Body of pancreas (tissue), 4 donors: Measurements from ENCODE around the gene AQP2. TPM values are rescaled to one million over a fixed set of nuclear protein-coding genes. Genes with fewer than 3 reads are reported as not detected.
A peak's percentile ranks its signal among the peaks of the same experiment; 100 is the strongest.

Experiments used
- ATAC-seq: fragments of 150-250 bp; one replicate; pipeline ENCODE4 v1.9.1; 2016
- DNase-seq, 4 donors: peaks; one replicate each; pipeline ENCODE4 v3.0.0-alpha.2; 2019
- H3K27ac ChIP-seq, 4 donors: fragments of 200-600 bp; sonication (generic); 1 replicate in 3 of 4; 2 replicates in 1 of 4; pipeline versions ENCODE4 v1.5.1 to v1.6.1; 2016 to 2019; ENCODE audit warnings: mild to moderate bottlenecking in 1 of 4, mixed read lengths in 1 of 4, moderate library complexity in 1 of 4
- H3K27me3 ChIP-seq, 2 donors: fragments of 200-600 bp; sonication (generic); one replicate each; pipeline ENCODE4 v1.6.0; 2016; ENCODE audit warnings: mild to moderate bottlenecking in 1 of 2
- H3K36me3 ChIP-seq, 2 donors: fragments of 200-600 bp; sonication (generic); replicated peaks in 1 of 2; 2 replicates each; pipeline ENCODE4 v1.5.1; 2016; ENCODE audit warnings: low read depth in 2 of 2; ENCODE audit not compliant: insufficient read depth in 1 of 2
- H3K4me1 ChIP-seq: fragments of 200-600 bp; sonication (generic); one replicate; pipeline ENCODE4 v1.6.0; 2016
- H3K4me3 ChIP-seq, 2 donors: fragments of 200-600 bp; sonication (generic); 1 replicate in 1 of 2; 2 replicates in 1 of 2; pipeline ENCODE4 v1.5.1; 2016 to 2019
- H3K9me3 ChIP-seq, 3 donors: fragments of 200-600 bp; sonication (generic); 1 replicate in 2 of 3; 2 replicates in 1 of 3; pipeline ENCODE4 v1.5.1; 2016
- POLR2A ChIP-seq, 3 donors: fragments of 450-650 bp; IDR thresholded peaks; one replicate each; pipeline ENCODE4 v1.6.1; 2016; ENCODE audit warnings: antibody characterized with exemption in 3 of 3, mild to moderate bottlenecking in 2 of 3
- WGBS, 2 donors: methylation state at CpG; one replicate each; pipeline ENCODE4 v1.1.5; 2017; 5-methylcytosine and 5-hydroxymethylcytosine counted together
- intact Hi-C: fragments of 100-400 bp; cut with DNase I; formaldehyde crosslinking; loops from one replicate; pipeline ENCODE4 v1.15.1; 2023
- total RNA-seq, 2 donors: library from RNA; depleted of rRNA; stranded (reverse); fragments of >200 nt; gene quantifications; one replicate each; pipeline ENCODE4 v1.1.0, GENCODE V29; 2016
- TF ChIP-seq, protein P1 (sequence below), 7 experiments: fragments of 450-650 bp in 4 of 7; fragments of 200-600 bp in 3 of 7; sonication (generic) in 3 of 7; IDR thresholded peaks; one replicate each; pipeline ENCODE4 v1.5.1; 2016 to 2019; ENCODE audit warnings: antibody characterized with exemption in 7 of 7

Gene AQP2
- total RNA-seq, 2 donors from 2014 or later: not detected

DNA sequence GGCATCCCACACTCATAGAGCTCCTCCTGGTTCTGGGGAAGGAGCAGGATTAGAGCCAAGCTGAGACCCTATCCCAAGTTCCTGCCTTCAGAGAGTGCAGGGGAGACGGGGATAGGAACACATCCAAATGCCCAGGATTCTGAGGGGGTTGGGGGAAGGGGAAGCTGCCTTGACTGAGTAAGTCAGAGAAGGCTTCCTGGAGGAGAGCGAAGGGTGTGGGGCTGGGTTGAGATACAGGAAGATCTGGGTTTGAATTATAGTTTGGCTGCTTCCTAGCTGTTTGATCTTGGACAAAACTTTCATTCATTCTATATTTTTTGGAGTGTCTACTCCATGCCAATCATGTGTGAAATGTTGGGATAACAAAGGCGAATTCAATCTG is 8.0 kb upstream of the AQP2 start:
- Histone ChIP-seq H3K27ac (no peak overlapping the region), H3K36me3 (no peaks in the 10 kb centered on the region), H3K4me3 (no peak overlapping the region), H3K27me3 (no peaks in the 10 kb centered on the region), H3K4me1 (peaks cover 29% of the 10 kb centered on the region), H3K9me3 (no peaks in the 10 kb centered on the region)
- DNase-seq (no peak), ATAC-seq (no peak)
- no peak for TF ChIP-seq POLR2A (IDR thresholded peaks at IDR 0.05)
- TF ChIP-seq, protein P1, sequence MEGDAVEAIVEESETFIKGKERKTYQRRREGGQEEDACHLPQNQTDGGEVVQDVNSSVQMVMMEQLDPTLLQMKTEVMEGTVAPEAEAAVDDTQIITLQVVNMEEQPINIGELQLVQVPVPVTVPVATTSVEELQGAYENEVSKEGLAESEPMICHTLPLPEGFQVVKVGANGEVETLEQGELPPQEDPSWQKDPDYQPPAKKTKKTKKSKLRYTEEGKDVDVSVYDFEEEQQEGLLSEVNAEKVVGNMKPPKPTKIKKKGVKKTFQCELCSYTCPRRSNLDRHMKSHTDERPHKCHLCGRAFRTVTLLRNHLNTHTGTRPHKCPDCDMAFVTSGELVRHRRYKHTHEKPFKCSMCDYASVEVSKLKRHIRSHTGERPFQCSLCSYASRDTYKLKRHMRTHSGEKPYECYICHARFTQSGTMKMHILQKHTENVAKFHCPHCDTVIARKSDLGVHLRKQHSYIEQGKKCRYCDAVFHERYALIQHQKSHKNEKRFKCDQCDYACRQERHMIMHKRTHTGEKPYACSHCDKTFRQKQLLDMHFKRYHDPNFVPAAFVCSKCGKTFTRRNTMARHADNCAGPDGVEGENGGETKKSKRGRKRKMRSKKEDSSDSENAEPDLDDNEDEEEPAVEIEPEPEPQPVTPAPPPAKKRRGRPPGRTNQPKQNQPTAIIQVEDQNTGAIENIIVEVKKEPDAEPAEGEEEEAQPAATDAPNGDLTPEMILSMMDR (IDR thresholded peaks at IDR 0.05): no peak
- 79 to 98% methylated on average over 3 of the region's 3 CpGs for WGBS, 2 donors
- intact Hi-C loops: no loop called here

GRCh38 chr12:49942921-49943624 is 7.5 kb upstream of the AQP2 start:
- WGBS, 2 donors: 80 to 81% methylated on average over 11 to 14 of the region's 14 CpGs
- no peak overlapping the region for H3K27ac ChIP-seq
- ATAC-seq (no peak), DNase-seq (no peak)
- no peaks in the 10 kb centered on the region for H3K27me3 ChIP-seq
- H3K36me3 ChIP-seq: no peaks in the 10 kb centered on the region
- intact Hi-C loops: no loop called here
- TF ChIP-seq, protein P1 (IDR thresholded peaks at IDR 0.05): no peak
- no peak for TF ChIP-seq POLR2A (IDR thresholded peaks at IDR 0.05)
- H3K4me3 ChIP-seq: no peak overlapping the region
- H3K4me1 ChIP-seq: peaks cover 26% of the 10 kb centered on the region
- no peaks in the 10 kb centered on the region for H3K9me3 ChIP-seq

GRCh38 chr12:49943625-49943960 is 6.9 kb upstream of the AQP2 start:
- Histone ChIP-seq H3K4me3 (no peak overlapping the region), H3K4me1 (peaks cover 23% of the 10 kb centered on the region), H3K27ac (no peak overlapping the region), H3K36me3 (no peaks in the 10 kb centered on the region), H3K27me3 (no peaks in the 10 kb centered on the region), H3K9me3 (no peaks in the 10 kb centered on the region)
- TF ChIP-seq POLR2A (IDR thresholded peaks at IDR 0.05): no peak
- TF ChIP-seq, protein P1 (IDR thresholded peaks at IDR 0.05): no peak
- intact Hi-C loops: no loop called here
- DNase-seq: no peak
- WGBS, 2 donors: 67 to 86% methylated on average over 1 of the region's 1 CpG
- ATAC-seq: no peak

GRCh38 chr12:49944046-49944445 is 6.5 kb upstream of the AQP2 start:
- H3K4me1 ChIP-seq: peaks cover 18% of the 10 kb centered on the region
- intact Hi-C loops: no loop called here
- 73 to 85% methylated on average over 5 of the region's 5 CpGs for WGBS, 2 donors
- H3K27me3 ChIP-seq: no peaks in the 10 kb centered on the region
- TF ChIP-seq, protein P1 (IDR thresholded peaks at IDR 0.05): no peak
- no peak for TF ChIP-seq POLR2A (IDR thresholded peaks at IDR 0.05)
- no peak overlapping the region for H3K4me3 ChIP-seq
- ATAC-seq (no peak), DNase-seq (no peak)
- H3K36me3 ChIP-seq: no peaks in the 10 kb centered on the region
- H3K9me3 ChIP-seq: no peaks in the 10 kb centered on the region
- H3K27ac ChIP-seq: no peak overlapping the region

DNA sequence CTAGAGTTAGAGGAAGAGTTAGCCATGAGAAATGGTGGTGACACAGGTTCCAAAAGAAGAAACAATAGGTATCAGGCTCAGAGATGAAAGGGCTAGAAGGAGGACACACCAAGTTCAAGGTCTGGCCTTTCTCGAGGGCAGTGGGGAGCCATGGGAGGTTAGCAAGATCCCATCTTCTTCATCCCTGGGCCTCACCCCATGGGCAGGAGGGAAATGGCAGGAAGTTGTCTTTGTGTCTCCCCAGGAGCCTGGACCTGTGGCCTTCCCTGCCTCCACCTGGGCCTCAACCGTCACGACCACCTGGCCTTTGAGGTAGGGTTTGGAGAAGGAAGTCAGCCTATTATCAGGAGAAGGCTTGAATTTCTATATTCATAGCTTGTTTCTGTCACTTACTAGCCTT is 5.8 kb upstream of the AQP2 start:
- WGBS, 2 donors: 81 to 84% methylated on average over 3 of the region's 3 CpGs
- ATAC-seq: no peak
- intact Hi-C loops: no loop called here
- TF ChIP-seq, protein P1 (IDR thresholded peaks at IDR 0.05): no peak
- TF ChIP-seq POLR2A (IDR thresholded peaks at IDR 0.05): no peak
- no peaks in the 10 kb centered on the region for H3K9me3 ChIP-seq
- H3K27me3 ChIP-seq: no peaks in the 10 kb centered on the region
- DNase-seq: peak in 1 of 4 donors; percentile 6
- H3K4me1 ChIP-seq: peaks cover 12% of the 10 kb centered on the region
- H3K36me3 ChIP-seq: no peaks in the 10 kb centered on the region
- no peak overlapping the region for H3K4me3 ChIP-seq
- no peak overlapping the region for H3K27ac ChIP-seq
